ENCODE data around the gene OSBPL10.

OSBPL10 gene

GRCh38 chr3:31763731-31764130 is 217.3 kb downstream of the OSBPL10 start:
- DNase-seq = no peak

- DNase-seq = no peak
Measured at GRCh38 chr3:31762888-31763351, 218.1 kb downstream of the OSBPL10 start.

- DNase-seq = no peak
Measured at GRCh38 chr3:31762097-31762764, 218.8 kb downstream of the OSBPL10 start.

GRCh38 chr3:31760654-31761053 is 220.4 kb downstream of the OSBPL10 start:
- no peak for DNase-seq

- DNase-seq = no peak
Measured at GRCh38 chr3:31758322-31758965, 222.6 kb downstream of the OSBPL10 start.

GRCh38 chr3:31755926-31756658 is 225.0 kb downstream of the OSBPL10 start:
- DNase-seq = no peak

- DNase-seq = no peak
Measured at GRCh38 chr3:31754575-31755278, 226.3 kb downstream of the OSBPL10 start.

- DNase-seq = no peak
Measured at GRCh38 chr3:31753050-31753425, 228.0 kb downstream of the OSBPL10 start.

- DNase-seq = no peak
Measured at GRCh38 chr3:31752305-31753049, 228.6 kb downstream of the OSBPL10 start.

- DNase-seq = no peak
Measured at GRCh38 chr3:31750341-31750740, 230.7 kb downstream of the OSBPL10 start.

- no peak for DNase-seq
Measured at GRCh38 chr3:31748933-31749295, 232.1 kb downstream of the OSBPL10 start.

GRCh38 chr3:31748281-31748932 is 232.7 kb downstream of the OSBPL10 start:
- no peak for DNase-seq

GRCh38 chr3:31747785-31748184 is 233.3 kb downstream of the OSBPL10 start:
- no peak for DNase-seq

GRCh38 chr3:31744913-31745312 is 236.1 kb downstream of the OSBPL10 start:
- DNase-seq = no peak

- no peak for DNase-seq
Measured at GRCh38 chr3:31743331-31744089, 237.6 kb downstream of the OSBPL10 start.

- DNase-seq = no peak
Measured at GRCh38 chr3:31740397-31740796, 240.7 kb downstream of the OSBPL10 start.

- no peak for DNase-seq
Measured at GRCh38 chr3:31738412-31738811, 242.7 kb downstream of the OSBPL10 start.

- no peak for DNase-seq
Measured at GRCh38 chr3:31735667-31736066, 245.4 kb downstream of the OSBPL10 start.

GRCh38 chr3:31733234-31733667 is 247.8 kb downstream of the OSBPL10 start:
- no peak for DNase-seq

GRCh38 chr3:31732548-31732947 is 248.5 kb downstream of the OSBPL10 start:
- DNase-seq = no peak

GRCh38 chr3:31729573-31729972 is 251.5 kb downstream of the OSBPL10 start:
- no peak for DNase-seq

All from fibroblast of skin of right quadriceps (primary cell).